ENCODE results near the gene TMEM117. TPM values are rescaled to one million over a fixed set of nuclear protein-coding genes. Genes with fewer than 3 reads are reported as not detected.
"Not testable (repeated sequence)": the region's sequence is repeated elsewhere in the genome, so short reads cannot be mapped to it uniquely, and the experiment has no call there.

The TMEM117 gene
- total RNA-seq, 2 donors from 2014 or later = 1.3 to 2.7 TPM

GRCh38 chr12:43815416-43815815 is 20.5 kb upstream of the TMEM117 start:
- H3K4me1 Mint-ChIP-seq (ENCODE audit: low read depth) = peaks cover 9% of the 10 kb centered on the region
- H3K4me3 Mint-ChIP-seq = no peak overlapping the region
- H3K27ac Mint-ChIP-seq = no peak overlapping the region
- no peak for DNase-seq
- ATAC-seq (replicated peaks in 1 of 2) = no peak
- no peaks in the 10 kb centered on the region for H3K36me3 Mint-ChIP-seq (ENCODE audit: insufficient read depth in 2 of 2)
- no peaks in the 10 kb centered on the region for H3K9me3 Mint-ChIP-seq
- H3K27me3 Mint-ChIP-seq (ENCODE audit: low read depth) = no peaks in the 10 kb centered on the region

- DNase-seq = peak; percentile 21 to 24
- peaks cover 9% of the 10 kb centered on the region for H3K4me1 Mint-ChIP-seq (ENCODE audit: low read depth)
- no peaks in the 10 kb centered on the region for H3K9me3 Mint-ChIP-seq
- H3K36me3 Mint-ChIP-seq (ENCODE audit: insufficient read depth in 2 of 2) = no peaks in the 10 kb centered on the region
- no peaks in the 10 kb centered on the region for H3K27me3 Mint-ChIP-seq (ENCODE audit: low read depth)
- no peak overlapping the region for H3K27ac Mint-ChIP-seq
- H3K4me3 Mint-ChIP-seq = peak overlapping the region in 1 of 2 donors; percentile 3
- ATAC-seq (replicated peaks in 1 of 2) = peak; percentile 90 to 92
Observed at GRCh38 chr12:43816168-43816567, 19.7 kb upstream of the TMEM117 start.

- Mint-ChIP-seq H3K9me3 (no peaks in the 10 kb centered on the region), H3K36me3 (ENCODE audit: insufficient read depth in 2 of 2) (no peaks in the 10 kb centered on the region), H3K27ac (no peak overlapping the region), H3K4me1 (ENCODE audit: low read depth) (no peaks in the 10 kb centered on the region), H3K27me3 (ENCODE audit: low read depth) (no peaks in the 10 kb centered on the region), H3K4me3 (no peak overlapping the region)
- ATAC-seq (replicated peaks in 1 of 2) (no peak), DNase-seq (no peak)
Observed at GRCh38 chr12:43824207-43824775, 11.6 kb upstream of the TMEM117 start.

GRCh38 chr12:43826681-43827080 is 9.2 kb upstream of the TMEM117 start:
- H3K9me3 Mint-ChIP-seq = no peaks in the 10 kb centered on the region
- ATAC-seq (replicated peaks in 1 of 2) = no peak
- no peak for DNase-seq
- peaks cover 2% of the 10 kb centered on the region for H3K4me1 Mint-ChIP-seq (ENCODE audit: low read depth)
- H3K4me3 Mint-ChIP-seq = no peak overlapping the region
- no peaks in the 10 kb centered on the region for H3K36me3 Mint-ChIP-seq (ENCODE audit: insufficient read depth in 2 of 2)
- H3K27me3 Mint-ChIP-seq (ENCODE audit: low read depth) = no peaks in the 10 kb centered on the region
- H3K27ac Mint-ChIP-seq = no peak overlapping the region

- DNase-seq (no peak), ATAC-seq (replicated peaks in 1 of 2) (no peak)
- H3K4me3 Mint-ChIP-seq = no peak overlapping the region
- H3K4me1 Mint-ChIP-seq (ENCODE audit: low read depth) = peaks cover 7% of the 10 kb centered on the region
- H3K27ac Mint-ChIP-seq = no peak overlapping the region
- H3K9me3 Mint-ChIP-seq = no peaks in the 10 kb centered on the region
- no peaks in the 10 kb centered on the region for H3K36me3 Mint-ChIP-seq (ENCODE audit: insufficient read depth in 2 of 2)
- no peaks in the 10 kb centered on the region for H3K27me3 Mint-ChIP-seq (ENCODE audit: low read depth)
Observed at GRCh38 chr12:43827093-43827492, 8.8 kb upstream of the TMEM117 start.

- Mint-ChIP-seq H3K36me3 (ENCODE audit: insufficient read depth in 2 of 2) (no peaks in the 10 kb centered on the region), H3K27ac (no peak overlapping the region), H3K9me3 (no peaks in the 10 kb centered on the region), H3K4me1 (ENCODE audit: low read depth) (peaks cover 38% of the 10 kb centered on the region), H3K27me3 (ENCODE audit: low read depth) (peaks cover 5% of the 10 kb centered on the region), H3K4me3 (no peak overlapping the region)
- ATAC-seq (replicated peaks in 1 of 2) (no peak), DNase-seq (no peak)
Observed at GRCh38 chr12:43832463-43833168, 3.3 kb upstream of the TMEM117 start.

GRCh38 chr12:43835264-43835655 is 621 bp upstream of the TMEM117 start:
- H3K27me3 Mint-ChIP-seq (ENCODE audit: low read depth) = peaks cover 5% of the 10 kb centered on the region
- no peaks in the 10 kb centered on the region for H3K9me3 Mint-ChIP-seq
- peak overlapping the region; percentile 68 to 78 for H3K4me3 Mint-ChIP-seq
- peaks cover 48% of the 10 kb centered on the region for H3K4me1 Mint-ChIP-seq (ENCODE audit: low read depth)
- no peak overlapping the region for H3K27ac Mint-ChIP-seq
- H3K36me3 Mint-ChIP-seq (ENCODE audit: insufficient read depth in 2 of 2) = no peaks in the 10 kb centered on the region
- ATAC-seq (replicated peaks in 1 of 2) (peak in 1 of 2 donors; percentile 1), DNase-seq (no peak)

GRCh38 chr12:43836475-43836989 is 651 bp downstream of the TMEM117 start:
- H3K27ac Mint-ChIP-seq = peak overlapping the region; percentile 4
- H3K27me3 Mint-ChIP-seq (ENCODE audit: low read depth) = peaks cover 5% of the 10 kb centered on the region
- DNase-seq (no peak), ATAC-seq (replicated peaks in 1 of 2) (no peak)
- peak overlapping the region; percentile 68 to 72 for H3K4me3 Mint-ChIP-seq
- no peaks in the 10 kb centered on the region for H3K36me3 Mint-ChIP-seq (ENCODE audit: insufficient read depth in 2 of 2)
- H3K4me1 Mint-ChIP-seq (ENCODE audit: low read depth) = peaks cover 47% of the 10 kb centered on the region
- no peaks in the 10 kb centered on the region for H3K9me3 Mint-ChIP-seq

- no peak overlapping the region for H3K4me3 Mint-ChIP-seq
- H3K27ac Mint-ChIP-seq = no peak overlapping the region
- no peaks in the 10 kb centered on the region for H3K27me3 Mint-ChIP-seq (ENCODE audit: low read depth)
- DNase-seq (no peak), ATAC-seq (replicated peaks in 1 of 2) (no peak)
- H3K9me3 Mint-ChIP-seq = no peaks in the 10 kb centered on the region
- H3K36me3 Mint-ChIP-seq (ENCODE audit: insufficient read depth in 2 of 2) = no peaks in the 10 kb centered on the region
- peaks cover 24% of the 10 kb centered on the region for H3K4me1 Mint-ChIP-seq (ENCODE audit: low read depth)
Observed at GRCh38 chr12:43840338-43840737, 4.5 kb downstream of the TMEM117 start.

- Mint-ChIP-seq H3K36me3 (ENCODE audit: insufficient read depth in 2 of 2) (peaks cover 0 to under 1% of the 10 kb centered on the region in 2 donors), H3K4me1 (ENCODE audit: low read depth) (peaks cover 23% of the 10 kb centered on the region), H3K27ac (no peak overlapping the region), H3K27me3 (ENCODE audit: low read depth) (no peaks in the 10 kb centered on the region), H3K4me3 (no peak overlapping the region), H3K9me3 (no peaks in the 10 kb centered on the region)
- DNase-seq = no peak
- no peak for ATAC-seq (replicated peaks in 1 of 2)
Observed at GRCh38 chr12:43841253-43841652, 5.4 kb downstream of the TMEM117 start.

GRCh38 chr12:43842259-43842658 is 6.4 kb downstream of the TMEM117 start:
- ATAC-seq (replicated peaks in 1 of 2) (no peak), DNase-seq (no peak)
- peaks cover 16% of the 10 kb centered on the region for H3K4me1 Mint-ChIP-seq (ENCODE audit: low read depth)
- no peaks in the 10 kb centered on the region for H3K27me3 Mint-ChIP-seq (ENCODE audit: low read depth)
- no peak overlapping the region for H3K4me3 Mint-ChIP-seq
- peaks cover 0 to 4% of the 10 kb centered on the region in 2 donors for H3K9me3 Mint-ChIP-seq
- H3K36me3 Mint-ChIP-seq (ENCODE audit: insufficient read depth in 2 of 2) = peaks cover under 1 to 2% of the 10 kb centered on the region in 2 donors
- H3K27ac Mint-ChIP-seq = no peak overlapping the region

- DNase-seq; H3K9me3 Mint-ChIP-seq; H3K4me1 Mint-ChIP-seq (ENCODE audit: low read depth); ATAC-seq (replicated peaks in 1 of 2); H3K4me3 Mint-ChIP-seq; H3K27me3 Mint-ChIP-seq (ENCODE audit: low read depth); H3K36me3 Mint-ChIP-seq (ENCODE audit: insufficient read depth in 2 of 2): not testable (repeated sequence)
- peak overlapping the region; percentile 4 for H3K27ac Mint-ChIP-seq
Observed at GRCh38 chr12:43847425-43848225, 11.7 kb downstream of the TMEM117 start.

GRCh38 chr12:43848226-43848507 is 12.3 kb downstream of the TMEM117 start:
- no peak overlapping the region for H3K27ac Mint-ChIP-seq
- peaks cover 3 to 6% of the 10 kb centered on the region in 2 donors for H3K9me3 Mint-ChIP-seq
- H3K4me3 Mint-ChIP-seq = no peak overlapping the region
- ATAC-seq (replicated peaks in 1 of 2) (no peak), DNase-seq (no peak)
- peaks cover 9% of the 10 kb centered on the region for H3K4me1 Mint-ChIP-seq (ENCODE audit: low read depth)
- H3K36me3 Mint-ChIP-seq (ENCODE audit: insufficient read depth in 2 of 2) = peaks cover 6 to 10% of the 10 kb centered on the region in 2 donors
- no peaks in the 10 kb centered on the region for H3K27me3 Mint-ChIP-seq (ENCODE audit: low read depth)

Measured in activated T-cell treated with anti-CD3 and anti-CD28 coated beads, Interleukin-2, amount 50 U/mL, for 72 hours (primary cell).